NCI-H748 (cell line): ENCODE results near the gene TNIK.
"Not testable (repeated sequence)": the region's sequence is repeated elsewhere in the genome, so short reads cannot be mapped to it uniquely, and the experiment has no call there.

ENCODE experiments used
- DNase-seq: peaks from one replicate; lab custom pipeline; 2025; ENCODE audit not compliant: unreplicated experiment; lab: John Stamatoyannopoulos, UW

The TNIK gene

DNA sequence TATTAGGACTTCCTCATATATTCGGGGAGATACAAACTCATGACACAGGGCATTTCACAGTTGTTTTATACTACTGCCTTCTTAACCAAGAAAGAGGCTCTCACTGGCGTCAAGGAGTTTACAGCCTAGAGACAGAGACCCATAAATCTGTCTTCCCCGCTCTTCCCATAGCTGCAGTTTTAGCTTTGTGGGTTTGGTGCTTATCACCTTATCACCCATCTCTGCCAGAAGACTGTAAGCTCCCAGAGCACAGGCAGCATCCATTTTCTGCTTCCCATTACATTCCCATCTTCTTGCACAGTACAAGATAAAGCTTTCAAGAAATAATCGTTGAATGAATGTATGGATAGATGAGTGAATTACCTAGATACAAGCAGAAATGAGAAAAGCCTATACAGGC, 144.3 kb downstream of the TNIK start:
- no peak for DNase-seq

DNA sequence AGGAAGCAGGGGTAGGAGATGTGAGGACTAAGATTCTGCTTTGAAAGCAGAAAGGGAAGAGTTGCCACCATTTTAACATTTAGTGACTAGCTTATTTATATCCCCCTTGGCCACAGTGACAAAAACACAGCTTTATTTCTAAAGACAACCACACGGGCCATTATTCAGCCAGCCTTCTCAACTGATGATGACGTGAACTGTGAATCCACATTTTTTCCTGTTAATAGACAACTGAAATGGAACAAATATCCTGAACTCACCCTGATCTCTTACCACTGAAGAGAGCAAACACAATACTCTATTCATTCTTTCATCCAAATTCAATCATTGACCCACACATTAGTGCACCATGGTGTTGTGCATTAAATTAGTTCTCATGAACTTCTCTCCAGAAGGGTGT, 145.1 kb downstream of the TNIK start:
- no peak for DNase-seq

DNA sequence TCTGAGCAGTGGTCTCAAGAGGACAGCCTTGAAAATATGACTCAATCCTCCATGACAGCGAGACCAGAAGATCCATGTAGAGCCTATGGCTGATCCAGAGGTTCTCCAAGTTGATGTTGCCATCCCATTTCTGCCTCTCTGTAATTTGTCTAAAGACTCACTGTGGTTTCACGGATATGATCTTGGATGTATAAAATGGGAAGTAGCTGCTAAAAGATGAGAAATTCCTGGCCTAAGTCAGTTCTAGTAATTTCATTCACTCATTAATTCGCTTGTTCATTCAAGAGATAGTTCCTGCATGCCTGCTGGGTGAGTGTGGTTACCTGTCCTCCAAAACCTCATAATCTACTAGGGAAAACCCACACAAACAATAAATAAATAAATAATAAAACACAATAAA, 145.9 kb downstream of the TNIK start:
- DNase-seq: no peak

- DNase-seq: no peak
Measured at GRCh38 chr3:171313702-171314101, 146.5 kb downstream of the TNIK start.

- DNase-seq: no peak
Measured at GRCh38 chr3:171312741-171313140, 147.5 kb downstream of the TNIK start.

GRCh38 chr3:171311784-171312183, 148.4 kb downstream of the TNIK start:
- DNase-seq: no peak

DNA sequence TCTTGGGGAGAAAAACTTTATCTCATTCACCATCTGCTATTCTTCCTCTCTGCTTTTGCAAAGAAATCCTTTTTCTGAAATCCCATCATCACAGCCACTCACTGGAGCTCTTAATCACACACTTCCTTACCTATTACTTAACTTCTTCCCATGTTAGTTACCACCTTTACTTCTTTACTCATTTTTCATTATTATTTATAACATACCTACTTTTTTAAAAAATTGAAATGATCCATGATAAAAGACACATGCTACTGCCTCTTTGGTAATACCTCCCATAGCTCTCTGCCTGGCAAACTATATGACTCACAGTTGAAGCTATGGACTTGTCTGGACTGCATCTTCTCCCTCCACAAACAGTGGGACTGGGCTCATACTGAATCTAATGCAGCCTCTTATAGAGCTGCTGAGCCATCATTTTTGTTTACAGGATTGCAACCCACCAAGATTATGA, 150.3 kb downstream of the TNIK start:
- no peak for DNase-seq

DNA sequence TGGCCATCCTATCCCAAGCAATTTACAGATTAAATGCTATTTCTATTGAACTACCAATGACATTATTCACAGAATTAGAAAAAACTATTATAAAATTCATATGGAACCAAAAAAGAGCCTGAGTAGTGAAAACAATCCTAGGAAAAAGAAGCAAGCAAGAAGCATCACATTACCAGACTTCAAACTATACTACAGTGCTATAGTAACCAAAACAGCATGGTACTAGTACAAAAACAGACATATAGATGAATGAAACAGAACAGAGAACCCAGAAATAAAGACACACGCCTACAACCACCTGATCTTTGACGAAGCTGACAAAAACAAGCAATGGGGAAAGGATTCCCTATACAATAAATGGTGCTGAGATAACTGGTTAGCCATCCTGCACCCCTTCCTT, 152.2 kb downstream of the TNIK start:
- DNase-seq: no peak

GRCh38 chr3:171307046-171307585, 153.1 kb downstream of the TNIK start:
- no peak for DNase-seq

GRCh38 chr3:171306631-171307030, 153.6 kb downstream of the TNIK start:
- no peak for DNase-seq

- DNase-seq: not testable (repeated sequence)
Measured at GRCh38 chr3:171305823-171306222, 154.4 kb downstream of the TNIK start.

DNA sequence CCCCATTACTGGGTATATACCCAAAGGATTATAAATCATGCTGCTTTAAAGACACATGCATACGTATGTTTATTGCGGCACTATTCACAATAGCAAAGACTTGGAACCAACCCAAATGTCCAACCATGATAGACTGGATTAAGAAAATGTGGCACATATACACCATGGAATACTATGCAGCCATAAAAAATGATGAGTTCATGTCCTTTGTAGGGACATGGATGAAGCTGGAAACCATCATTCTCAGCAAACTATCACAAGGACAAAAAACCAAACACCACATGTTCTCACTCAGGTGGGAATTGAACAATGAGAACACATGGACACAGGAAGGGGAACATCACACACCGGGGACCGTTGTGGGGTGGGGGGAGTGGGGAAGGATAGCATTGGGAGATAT, 155.7 kb downstream of the TNIK start:
- DNase-seq: not testable (repeated sequence)

- not testable (repeated sequence) for DNase-seq
Measured at GRCh38 chr3:171304017-171304416, 156.2 kb downstream of the TNIK start.

- no peak for DNase-seq
Measured at GRCh38 chr3:171301998-171302397, 158.2 kb downstream of the TNIK start.

DNA sequence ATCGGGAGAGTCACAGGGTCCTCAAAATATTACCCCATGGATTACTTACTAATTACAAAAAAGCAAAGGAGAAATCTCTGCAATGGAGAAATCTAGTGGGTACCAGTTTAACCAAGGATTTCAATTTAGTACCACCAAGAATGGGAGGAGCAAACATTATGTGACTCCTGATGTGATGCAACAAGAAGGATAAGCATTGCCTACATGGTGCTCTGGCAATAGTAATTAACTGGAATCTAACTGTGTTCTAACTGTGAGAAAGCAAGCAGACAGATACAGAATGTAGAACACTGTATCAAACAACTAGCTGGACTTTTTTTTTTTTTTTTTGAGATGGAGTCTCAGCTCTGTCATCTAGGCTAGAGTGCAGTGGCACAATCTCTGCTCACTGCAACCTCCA, 159.2 kb downstream of the TNIK start:
- no peak for DNase-seq

GRCh38 chr3:171297951-171298350, 162.3 kb downstream of the TNIK start:
- DNase-seq: no peak

- DNase-seq: no peak
Measured at GRCh38 chr3:171297207-171297606, 163.0 kb downstream of the TNIK start.

- no peak for DNase-seq
Measured at GRCh38 chr3:171295484-171296373, 164.5 kb downstream of the TNIK start.

DNA sequence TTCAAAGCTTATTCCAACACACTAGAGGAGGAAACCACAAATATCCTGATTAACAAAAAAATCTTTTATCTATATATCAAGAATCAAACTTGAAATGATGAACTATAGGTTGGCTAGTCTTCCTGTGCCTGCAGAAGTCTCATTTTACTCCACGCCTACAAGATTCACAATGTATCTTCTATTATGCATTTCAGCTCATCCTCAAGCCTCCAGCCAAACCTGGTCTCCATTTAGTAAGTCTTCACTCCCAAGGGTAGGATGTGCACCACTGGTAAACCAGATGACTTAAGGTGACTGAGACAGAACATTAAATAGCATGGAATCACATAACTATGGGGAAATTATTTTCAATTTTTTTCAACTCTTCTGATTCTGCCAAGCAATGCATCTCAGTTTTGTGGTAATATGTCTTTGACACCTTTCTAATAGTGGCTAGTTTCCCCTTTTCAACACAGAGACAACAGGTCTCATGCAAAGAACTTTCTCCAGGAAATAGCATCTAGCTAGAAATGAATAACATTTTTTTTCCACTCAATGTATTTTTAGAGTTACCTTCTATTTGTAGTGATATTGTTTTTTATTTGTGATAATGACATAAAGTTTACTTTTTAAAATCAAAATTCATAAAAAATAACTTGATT, 166.9 kb downstream of the TNIK start:
- no peak for DNase-seq

DNA sequence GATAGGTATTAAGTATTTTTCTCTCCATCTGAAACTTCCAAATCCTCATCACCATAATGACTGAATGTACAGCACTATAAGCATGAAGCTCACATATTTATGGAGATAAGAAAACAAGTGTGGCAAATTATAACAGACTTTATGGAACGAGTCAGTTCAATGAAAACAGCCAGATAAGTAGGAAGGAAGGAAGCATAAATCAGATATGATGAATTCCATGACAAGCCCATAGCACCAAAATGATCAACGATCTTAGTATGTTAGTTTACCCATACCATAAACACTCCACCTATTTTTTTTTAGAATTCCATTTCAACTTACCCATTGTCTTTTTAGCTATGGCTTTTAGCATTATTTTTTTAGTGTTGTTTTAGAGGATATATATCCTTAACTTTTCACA, 169.5 kb downstream of the TNIK start:
- DNase-seq: no peak

- no peak for DNase-seq
Measured at GRCh38 chr3:171289291-171289690, 170.9 kb downstream of the TNIK start.

GRCh38 chr3:171287761-171288160, 172.4 kb downstream of the TNIK start:
- not testable (repeated sequence) for DNase-seq
